H1 (cell line): ENCODE measurements around the gene SIX4. TPM values are rescaled to one million over a fixed set of nuclear protein-coding genes. Genes with fewer than 3 reads are reported as not detected.

Source experiments
- CTCF ChIA-PET: fragments of 300-600 bp; sonication (Branson Sonifier 250); formaldehyde crosslinking; loops from one replicate; lab custom pipeline; 2021; ENCODE audit not compliant: partially characterized antibody; lab: Charles Lee
- POLR2A ChIA-PET: fragments of 300-600 bp; sonication (Branson Sonifier 250); formaldehyde crosslinking; loops from one replicate; lab custom pipeline; 2021; ENCODE audit warnings: inconsistent platforms; ENCODE audit not compliant: partially characterized antibody; lab: Charles Lee
- DNase-seq, 2 experiments: peaks; one replicate each; pipeline versions ENCODE4 v3.0.0 to v3.0.0-alpha.2; 2010 to 2022; ENCODE audit warnings: low spot score in 2 of 2, low read depth in 1 of 2, mixed read lengths in 1 of 2
- FAIRE-seq: peaks from 2 replicates; lab custom pipeline; 2011; peaks lifted over from hg19 to GRCh38; lab: Jason Lieb, UNC
- H2AFZ ChIP-seq: 2 replicates; pipeline ENCODE4 v1.8.1; 2012; ENCODE audit warnings: low read length, inconsistent platforms
- H2AK5ac ChIP-seq: 2 replicates; pipeline ENCODE4 v1.6.1; 2013; ENCODE audit warnings: low read depth, low read length
- H2BK120ac ChIP-seq: replicated peaks from 2 replicates; pipeline ENCODE3; 2013; ENCODE audit warnings: low read depth, low read length, inconsistent platforms
- H2BK12ac ChIP-seq: 2 replicates; pipeline ENCODE4 v1.6.1; 2013; ENCODE audit warnings: low read depth, low read length
- H2BK15ac ChIP-seq: 2 replicates; pipeline ENCODE4 v1.6.1; 2013; ENCODE audit warnings: low read length
- H2BK20ac ChIP-seq: 2 replicates; pipeline ENCODE4 v1.6.1; 2013; ENCODE audit warnings: low read length
- H2BK5ac ChIP-seq: 2 replicates; pipeline ENCODE4 v1.6.1; 2013; ENCODE audit warnings: low read depth, low read length
- H3K14ac ChIP-seq: 2 replicates; pipeline ENCODE4 v1.6.1; 2013; ENCODE audit warnings: inconsistent platforms; ENCODE audit not compliant: insufficient read length
- H3K18ac ChIP-seq: 2 replicates; pipeline ENCODE4 v1.6.1; 2013; ENCODE audit warnings: low read length; ENCODE audit errors: extremely low read depth
- H3K23ac ChIP-seq: 2 replicates; pipeline ENCODE4 v1.6.1; 2013; ENCODE audit warnings: inconsistent platforms; ENCODE audit not compliant: insufficient read length
- H3K23me2 ChIP-seq: 2 replicates; pipeline ENCODE4 v1.6.1; 2013; ENCODE audit warnings: low read depth, low read length
- H3K27ac ChIP-seq: 2 replicates; pipeline ENCODE4 v1.6.1; 2011; ENCODE audit warnings: low read depth, low read length, inconsistent platforms
- H3K27me3 ChIP-seq, 4 experiments: replicated peaks in 1 of 4; 1 replicate in 1 of 4; 2 replicates in 3 of 4; pipeline versions ENCODE4 v1.6.1 to v1.8.1; 2011 to 2013; ENCODE audit warnings: low read length in 3 of 4, mild to moderate bottlenecking in 3 of 4, inconsistent platforms in 2 of 4, mixed read lengths in 2 of 4, moderate library complexity in 1 of 4; ENCODE audit not compliant: control insufficient read depth in 3 of 4, insufficient read depth in 3 of 4; ENCODE audit errors: extremely low read depth in 1 of 4
- H3K36me3 ChIP-seq, 4 experiments: 2 replicates each; pipeline versions ENCODE4 v1.6.1 to v1.8.1; 2011 to 2013; ENCODE audit warnings: mild to moderate bottlenecking in 4 of 4, low read length in 3 of 4, moderate library complexity in 2 of 4, control low read depth in 1 of 4, inconsistent platforms in 1 of 4; ENCODE audit not compliant: insufficient read depth in 4 of 4, control insufficient read depth in 2 of 4
- H3K4ac ChIP-seq: replicated peaks from 2 replicates; pipeline ENCODE3; 2013; ENCODE audit warnings: low read length, low read depth, mixed read lengths, inconsistent platforms; ENCODE audit not compliant: insufficient read length
- H3K4me1 ChIP-seq, 4 experiments: replicated peaks in 1 of 4; 1 replicate in 1 of 4; 2 replicates in 3 of 4; pipeline versions ENCODE4 v1.6.1 to v1.8.1; 2011 to 2013; ENCODE audit warnings: low read length in 3 of 4, inconsistent platforms in 2 of 4, mixed read lengths in 1 of 4; ENCODE audit not compliant: insufficient read depth in 4 of 4, control insufficient read depth in 3 of 4
- H3K4me2 ChIP-seq, 2 experiments: 2 replicates each; pipeline versions ENCODE4 v1.6.1 to v1.8.1; 2011 to 2013; ENCODE audit warnings: low read depth in 2 of 2, low read length in 2 of 2, control low read depth in 1 of 2, inconsistent platforms in 1 of 2, mild to moderate bottlenecking in 1 of 2; ENCODE audit not compliant: insufficient read depth in 1 of 2
- H3K4me3 ChIP-seq, 4 experiments: fragments of 200-600, 300-600 bp in 1 of 4; sonication (generic), shearing (Covaris generic), sonication (Bioruptor Twin) in 1 of 4; 2 replicates each; pipeline versions ENCODE4 v1.5.1 to v1.8.1; 2011 to 2016; ENCODE audit warnings: low read length in 4 of 4, low read depth in 3 of 4, control low read depth in 2 of 4, inconsistent platforms in 2 of 4, mild to moderate bottlenecking in 2 of 4, mixed read lengths in 1 of 4, moderate library complexity in 1 of 4; ENCODE audit not compliant: insufficient read depth in 2 of 4; ENCODE audit errors: extremely low read depth in 1 of 4
- H3K56ac ChIP-seq: replicated peaks from 2 replicates; pipeline ENCODE3; 2013; ENCODE audit warnings: low read depth, mild to moderate bottlenecking, mixed read lengths, low read length, inconsistent platforms; ENCODE audit not compliant: insufficient read length
- H3K79me1 ChIP-seq: 2 replicates; pipeline ENCODE4 v1.6.1; 2013; ENCODE audit warnings: low read depth, low read length, control low read depth
- H3K79me2 ChIP-seq, 2 experiments: 2 replicates each; pipeline versions ENCODE4 v1.6.1 to v1.8.1; 2012 to 2013; ENCODE audit warnings: low read length in 2 of 2, mild to moderate bottlenecking in 2 of 2, inconsistent platforms in 1 of 2; ENCODE audit not compliant: insufficient read depth in 2 of 2, control insufficient read depth in 1 of 2
- H3K9ac ChIP-seq, 4 experiments: replicated peaks in 1 of 4; 1 replicate in 1 of 4; 2 replicates in 3 of 4; pipeline versions ENCODE4 v1.6.1 to v1.8.1; 2011 to 2013; ENCODE audit warnings: low read depth in 3 of 4, low read length in 3 of 4, control low read depth in 2 of 4, mild to moderate bottlenecking in 2 of 4, moderate library complexity in 2 of 4, inconsistent platforms in 1 of 4; ENCODE audit errors: extremely low read depth in 1 of 4
- H3K9me3 ChIP-seq, 2 experiments: 2 replicates each; pipeline versions ENCODE4 v1.6.1 to v1.8.1; 2012 to 2013; ENCODE audit warnings: mild to moderate bottlenecking in 2 of 2, moderate library complexity in 2 of 2, control low read depth in 1 of 2, inconsistent platforms in 1 of 2, low read depth in 1 of 2, low read length in 1 of 2, mixed read lengths in 1 of 2; ENCODE audit not compliant: insufficient read depth in 2 of 2
- H4K20me1 ChIP-seq, 2 experiments: replicated peaks in 1 of 2; 2 replicates each; pipeline versions ENCODE3 to v1.8.1; 2011 to 2013; ENCODE audit warnings: inconsistent platforms in 2 of 2, low read length in 2 of 2, mild to moderate bottlenecking in 1 of 2; ENCODE audit not compliant: insufficient read depth in 2 of 2, control insufficient read depth in 1 of 2
- H4K5ac ChIP-seq: 2 replicates; pipeline ENCODE4 v1.6.1; 2013; ENCODE audit warnings: low read length, low read depth, mixed read lengths, inconsistent platforms; ENCODE audit not compliant: insufficient read length
- H4K8ac ChIP-seq: 2 replicates; pipeline ENCODE4 v1.8.0; 2013; ENCODE audit warnings: mild to moderate bottlenecking, moderate library complexity, low read length, inconsistent platforms; ENCODE audit not compliant: insufficient read depth; ENCODE audit errors: extremely low read depth
- H4K91ac ChIP-seq: replicated peaks from 2 replicates; pipeline ENCODE3; 2013; ENCODE audit warnings: low read length, mixed read lengths, inconsistent platforms; ENCODE audit not compliant: insufficient read length
- WGBS, 2 experiments: shearing (Covaris generic) in 1 of 2; methylation state at CpG; one replicate each; pipeline versions ENCODE4 v1.1.6 to v1.1.7; 2013 to 2015; ENCODE audit warnings: low lambda C conversion rate in 2 of 2, mixed read lengths in 2 of 2, inconsistent platforms in 1 of 2, low coverage in 1 of 2, missing lambda C conversion rate in 1 of 2; ENCODE audit not compliant: insufficient replicate concordance in 2 of 2, insufficient coverage in 1 of 2, insufficient read length in 1 of 2; ENCODE audit errors: extremely low coverage in 1 of 2, missing lambda C conversion rate in 1 of 2; 5-methylcytosine and 5-hydroxymethylcytosine counted together
- polyA plus RNA-seq, 7 experiments: library from polyadenylated mRNA; depleted of rRNA in 3 of 7; stranded (reverse) in 5 of 7; unstranded in 2 of 7; fragments of >200 nt in 5 of 7; fragments of 200-250 nt in 2 of 7; gene quantifications; 1 replicate in 5 of 7; 2 replicates in 1 of 7; 4 replicates in 1 of 7; pipeline versions ENCODE4 v1.2.1 to v1.2.3, GENCODE V29; 2011 to 2013; ENCODE audit warnings: missing spikeins in 2 of 7, mixed read lengths in 2 of 7
- total RNA-seq: library from RNA; stranded (reverse); fragmentation: NEBNext Ultra II Directional; extraction: Animal tissue kit (Norgen Biotek cat#: 25700); gene quantifications from 2 replicates; pipeline ENCODE4 v1.2.1, GENCODE V29; 2021

The SIX4 gene
- total and polyA plus RNA-seq, 2 of the 8 experiments (the other 6 are each of a cell fraction or from before 2014, with no cell fraction given), result 9.0 to 38.9 TPM

DNA sequence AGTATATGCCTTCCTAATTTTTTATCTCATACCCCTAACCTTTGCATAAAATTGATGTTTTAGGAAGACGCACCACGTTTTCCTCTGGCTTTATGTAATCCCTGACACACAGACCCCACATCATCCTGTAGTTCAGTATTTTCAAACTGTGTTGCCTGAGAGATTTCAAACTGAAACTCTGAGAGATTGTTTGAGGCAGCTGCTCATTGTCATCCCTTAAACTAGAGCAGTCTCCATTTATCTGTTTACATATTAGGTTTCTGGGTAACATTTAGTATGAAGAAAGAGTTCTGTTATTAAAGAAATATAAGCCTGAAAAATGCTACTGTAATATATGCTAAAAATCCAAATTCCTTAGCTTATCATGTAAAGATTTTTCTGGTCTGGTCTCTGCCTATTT is 34.7 kb upstream of the SIX4 start:
- no peaks in the 10 kb centered on the region for H3K79me1 ChIP-seq
- no peak overlapping the region for H4K91ac ChIP-seq
- no peak overlapping the region for H3K14ac ChIP-seq
- no peak overlapping the region for H2BK120ac ChIP-seq
- no peak overlapping the region for H2AK5ac ChIP-seq
- H3K23ac ChIP-seq, result no peak overlapping the region
- 0 out of 4 replicates have a peak overlapping the region, but pooled peaks of 1 of the 2 experiments have one; percentile 1 for H3K4me2 ChIP-seq
- no peak overlapping the region for H2AFZ ChIP-seq
- H2BK15ac ChIP-seq, result no peak overlapping the region
- H3K27me3 ChIP-seq, result no peaks in the 10 kb centered on the region
- CTCF ChIA-PET, result interaction anchor here (0.7 kb wide), 1 partner anchor 427 kb away, joined by 3 read pairs; no protein-coding TSS in a partner anchor
- no peak overlapping the region for H3K56ac ChIP-seq
- peak overlapping the region in 1 of 4 experiments; percentile 7; a peak in 1 of 8 replicates for H3K4me3 ChIP-seq
- WGBS, 2 experiments, result 64% methylated on average over 2 of the region's 2 CpGs; no CpG with 5 or more reads in 1 of the 2 experiments
- no peak overlapping the region for H3K27ac ChIP-seq
- no peak for DNase-seq
- H3K4ac ChIP-seq, result no peak overlapping the region
- H3K9me3 ChIP-seq, result no peaks in the 10 kb centered on the region
- H3K36me3 ChIP-seq, result no peaks in the 10 kb centered on the region
- peaks cover 0 to 67% of the 10 kb centered on the region in 2 experiments; a peak in 2 of 4 replicates for H3K79me2 ChIP-seq
- no peak overlapping the region for H3K18ac ChIP-seq
- H3K23me2 ChIP-seq, result no peaks in the 10 kb centered on the region
- H4K8ac ChIP-seq, result no peak overlapping the region
- POLR2A ChIA-PET, result interaction anchor here (0.5 to 0.9 kb wide), 2 partner anchors 25 to 39 kb away, joined by 3 read pairs; no protein-coding TSS in a partner anchor
- peaks cover 0 to 18% (median 3%) of the 10 kb centered on the region in 4 experiments; a peak in 2 of 7 replicates for H3K4me1 ChIP-seq
- H2BK20ac ChIP-seq, result no peak overlapping the region
- no peak for FAIRE-seq
- H4K5ac ChIP-seq, result no peak overlapping the region
- H2BK5ac ChIP-seq, result no peak overlapping the region
- no peaks in the 10 kb centered on the region for H4K20me1 ChIP-seq
- H3K9ac ChIP-seq, result no peak overlapping the region
- H2BK12ac ChIP-seq, result no peak overlapping the region
